Mesenchymal stem cell (in vitro differentiated cells and primary cell): Measurements from ENCODE around the gene RPRD2.

Experiments
- DNase-seq: peaks from one replicate; pipeline ENCODE4 v3.0.0-alpha.2; 2013
- H2AFZ ChIP-seq: one replicate; pipeline ENCODE4 v1.6.1; 2013; ENCODE audit warnings: low read depth, mild to moderate bottlenecking, control low read depth, inconsistent platforms, low read length, moderate library complexity
- H2AK5ac ChIP-seq: 2 replicates; pipeline ENCODE4 v1.6.1; 2013; ENCODE audit warnings: low read length, moderate library complexity, mild to moderate bottlenecking, inconsistent platforms; ENCODE audit not compliant: severe bottlenecking
- H2BK120ac ChIP-seq: one replicate; pipeline ENCODE4 v1.6.1; 2013; ENCODE audit warnings: low read depth, mild to moderate bottlenecking, inconsistent platforms, low read length, moderate library complexity
- H2BK12ac ChIP-seq, 2 experiments: one replicate each; pipeline ENCODE4 v1.6.1; 2013; ENCODE audit warnings: inconsistent platforms in 2 of 2, low read length in 2 of 2, mild to moderate bottlenecking in 2 of 2, moderate library complexity in 2 of 2, control low read depth in 1 of 2
- H2BK15ac ChIP-seq: one replicate; pipeline ENCODE4 v1.6.1; 2013; ENCODE audit warnings: mild to moderate bottlenecking, low read depth, inconsistent platforms; ENCODE audit not compliant: poor library complexity, severe bottlenecking
- H2BK5ac ChIP-seq: 2 replicates; pipeline ENCODE4 v1.6.1; 2013; ENCODE audit warnings: low read depth, mild to moderate bottlenecking, low read length, control low read depth, inconsistent platforms; ENCODE audit not compliant: poor library complexity, severe bottlenecking
- H3K14ac ChIP-seq, 2 experiments: one replicate each; pipeline ENCODE4 v1.6.1; 2013; ENCODE audit warnings: inconsistent platforms in 2 of 2, low read length in 2 of 2, control low read depth in 1 of 2, mild to moderate bottlenecking in 1 of 2, moderate library complexity in 1 of 2
- H3K18ac ChIP-seq, 2 experiments: one replicate each; pipeline ENCODE4 v1.6.1; 2013; ENCODE audit warnings: inconsistent platforms in 2 of 2, low read length in 2 of 2, control low read depth in 1 of 2, low read depth in 1 of 2, mild to moderate bottlenecking in 1 of 2
- H3K23ac ChIP-seq, 2 experiments: one replicate each; pipeline ENCODE4 v1.6.1; 2013; ENCODE audit warnings: inconsistent platforms in 2 of 2, low read length in 2 of 2, mild to moderate bottlenecking in 2 of 2, moderate library complexity in 2 of 2, control low read depth in 1 of 2
- H3K27ac ChIP-seq: 2 replicates; pipeline ENCODE4 v1.5.1; 2013; ENCODE audit warnings: mild to moderate bottlenecking, moderate library complexity, low read length, control low read depth, inconsistent platforms; ENCODE audit not compliant: poor library complexity, severe bottlenecking
- H3K27me3 ChIP-seq, 2 experiments: 2 replicates each; pipeline versions ENCODE4 v1.6.1 to v1.7.0; 2013; ENCODE audit warnings: low read length in 2 of 2, mild to moderate bottlenecking in 2 of 2, moderate library complexity in 2 of 2, control low read depth in 1 of 2, inconsistent platforms in 1 of 2; ENCODE audit not compliant: control insufficient read depth in 1 of 2, insufficient read depth in 1 of 2
- H3K36me3 ChIP-seq, 2 experiments: 2 replicates each; pipeline versions ENCODE4 v1.6.1 to v1.7.0; 2013; ENCODE audit warnings: low read length in 2 of 2, control low read depth in 1 of 2, inconsistent platforms in 1 of 2, low read depth in 1 of 2, mild to moderate bottlenecking in 1 of 2; ENCODE audit not compliant: insufficient read depth in 2 of 2, control insufficient read depth in 1 of 2
- H3K4ac ChIP-seq, 2 experiments: one replicate each; pipeline ENCODE4 v1.6.1; 2013; ENCODE audit warnings: inconsistent platforms in 2 of 2, low read length in 2 of 2, mild to moderate bottlenecking in 2 of 2, moderate library complexity in 2 of 2, control low read depth in 1 of 2, low read depth in 1 of 2
- H3K4me1 ChIP-seq: 2 replicates; pipeline ENCODE4 v1.6.1; 2013; ENCODE audit warnings: low read depth, low read length, control low read depth; ENCODE audit not compliant: control insufficient read depth, insufficient read depth
- H3K4me2 ChIP-seq: 2 replicates; pipeline ENCODE4 v1.6.1; 2013; ENCODE audit warnings: low read length, mild to moderate bottlenecking, inconsistent platforms; ENCODE audit not compliant: poor library complexity, severe bottlenecking
- H3K4me3 ChIP-seq, 2 experiments: 2 replicates each; pipeline versions ENCODE4 v1.5.1 to v1.7.0; 2013; ENCODE audit warnings: low read length in 2 of 2, mild to moderate bottlenecking in 2 of 2, control low read depth in 1 of 2, low read depth in 1 of 2; ENCODE audit not compliant: insufficient read depth in 1 of 2
- H3K79me1 ChIP-seq: replicated peaks from 2 replicates; pipeline ENCODE4 v1.6.1; 2013; ENCODE audit warnings: mild to moderate bottlenecking, control low read depth, low read length, inconsistent platforms; ENCODE audit not compliant: poor library complexity, severe bottlenecking
- H3K9ac ChIP-seq: 2 replicates; pipeline ENCODE4 v1.7.0; 2013; ENCODE audit warnings: mild to moderate bottlenecking, low read length, moderate library complexity
- H3K9me3 ChIP-seq: 2 replicates; pipeline ENCODE4 v1.7.0; 2013; ENCODE audit warnings: mild to moderate bottlenecking, low read length; ENCODE audit not compliant: control insufficient read depth
- H4K8ac ChIP-seq: one replicate; pipeline ENCODE4 v1.6.1; 2013; ENCODE audit warnings: inconsistent platforms, mild to moderate bottlenecking, low read length, moderate library complexity
- H4K91ac ChIP-seq: one replicate; pipeline ENCODE4 v1.6.1; 2013; ENCODE audit warnings: mild to moderate bottlenecking, low read length, inconsistent platforms
- WGBS: methylation state at CpG from one replicate; pipeline ENCODE4 v1.1.7; 2013; ENCODE audit warnings: mixed read lengths; 5-methylcytosine and 5-hydroxymethylcytosine counted together

RPRD2 gene

DNA sequence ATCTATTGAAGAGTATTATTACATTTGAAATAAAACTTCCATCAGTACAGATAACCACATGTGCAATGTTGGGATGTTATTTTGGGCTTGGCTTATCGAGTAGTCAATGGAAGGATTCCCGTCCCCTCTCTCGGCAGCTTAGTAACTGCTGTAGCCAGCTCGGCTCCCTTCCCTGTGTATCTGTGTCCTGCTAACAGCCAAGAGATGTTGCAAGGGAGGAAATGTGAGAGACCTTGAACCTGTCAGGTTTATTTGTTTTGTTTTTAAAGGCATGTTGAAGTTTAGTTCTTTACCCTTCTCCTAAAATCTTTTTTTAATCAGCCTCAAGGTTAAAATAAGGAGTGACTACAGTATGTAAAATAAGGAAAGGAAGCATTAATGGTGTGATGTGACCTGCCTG, 109.7 kb downstream of the RPRD2 start:
- 85% methylated on average over 4 of the region's 4 CpGs for WGBS
- no peak overlapping the region for H2AFZ ChIP-seq

DNA sequence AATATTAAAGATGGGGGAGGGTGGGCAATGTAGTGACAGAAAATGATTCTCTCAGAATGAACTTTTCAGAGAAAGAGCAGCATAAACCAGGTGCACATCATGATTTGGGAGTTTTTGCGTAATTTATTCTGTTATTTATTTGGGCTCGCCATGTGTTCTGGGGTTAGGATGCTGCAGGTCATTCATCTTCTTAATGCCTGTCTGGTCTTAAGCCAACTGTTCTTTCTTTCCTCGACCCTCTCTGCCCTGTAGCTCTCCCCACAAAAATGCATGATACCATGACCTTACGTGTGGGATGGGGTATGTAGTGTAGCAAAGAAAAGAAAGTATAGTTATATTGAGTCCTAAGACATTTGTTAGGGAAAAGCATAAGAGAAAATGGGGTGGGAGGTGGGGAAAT, 110.9 kb downstream of the RPRD2 start:
- H3K27me3 ChIP-seq = no peaks in the 10 kb centered on the region
- H4K8ac ChIP-seq = no peak overlapping the region
- whole genome bisulfite sequencing = 46% methylated on average over 4 of the region's 4 CpGs
- peaks cover 31 to 37% of the 10 kb centered on the region in 2 experiments for H3K36me3 ChIP-seq
- H2BK15ac ChIP-seq = no peak overlapping the region
- no peak overlapping the region for H2AFZ ChIP-seq
- H2BK120ac ChIP-seq = no peak overlapping the region
- no peak overlapping the region for H2BK5ac ChIP-seq
- peak; percentile 18 for DNase-seq
- H3K4me1 ChIP-seq = no peaks in the 10 kb centered on the region
- no peak overlapping the region for H2AK5ac ChIP-seq
- H3K4ac ChIP-seq = no peak overlapping the region
- no peak overlapping the region for H3K4me2 ChIP-seq
- no peak overlapping the region for H3K18ac ChIP-seq
- peaks cover 14% of the 10 kb centered on the region for H3K79me1 ChIP-seq
- no peaks in the 10 kb centered on the region for H3K9me3 ChIP-seq
- H3K4me3 ChIP-seq = no peak overlapping the region
- H3K9ac ChIP-seq = no peak overlapping the region
- H3K14ac ChIP-seq = no peak overlapping the region
- no peak overlapping the region for H3K27ac ChIP-seq
- no peak overlapping the region for H3K23ac ChIP-seq
- no peak overlapping the region for H4K91ac ChIP-seq
- H2BK12ac ChIP-seq = no peak overlapping the region

More for the DNA sequence above, 109.7 kb downstream of the RPRD2 start:
- Histone ChIP-seq H4K91ac (no peak overlapping the region), H3K23ac (no peak overlapping the region), H3K9ac (no peak overlapping the region), H3K9me3 (no peaks in the 10 kb centered on the region), H4K8ac (no peak overlapping the region), H3K79me1 (peaks cover 14% of the 10 kb centered on the region), H3K14ac (no peak overlapping the region), H3K4me1 (no peaks in the 10 kb centered on the region), H3K4me2 (no peak overlapping the region), H3K36me3 (peaks cover 31 to 41% of the 10 kb centered on the region in 2 experiments), H3K27ac (no peak overlapping the region), H2AK5ac (no peak overlapping the region), H2BK12ac (no peak overlapping the region), H3K4me3 (no peak overlapping the region), H3K4ac (no peak overlapping the region), H3K18ac (no peak overlapping the region), H2BK15ac (no peak overlapping the region), H2BK5ac (no peak overlapping the region), H3K27me3 (no peaks in the 10 kb centered on the region), H2BK120ac (no peak overlapping the region)
- no peak for DNase-seq

DNA sequence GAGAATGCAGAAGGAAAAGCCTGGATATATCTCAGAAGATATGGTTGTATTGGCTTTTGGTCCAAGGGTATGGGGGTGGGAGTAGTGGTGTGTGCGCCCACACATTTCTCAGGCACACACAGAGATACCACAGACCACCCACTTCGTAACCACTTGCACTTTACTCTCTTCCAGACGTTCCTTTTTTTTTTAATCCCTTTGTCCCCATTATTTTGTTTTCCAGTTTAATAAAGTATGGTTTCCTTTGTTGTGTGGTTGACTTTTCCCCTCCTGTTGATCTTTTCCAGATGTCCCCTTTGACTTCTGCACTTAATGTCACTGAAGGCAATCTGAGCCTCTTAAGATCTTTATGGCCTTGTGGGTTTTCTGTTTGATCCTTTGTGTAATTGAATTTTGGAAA, 112.8 kb downstream of the RPRD2 start:
- peaks cover 6% of the 10 kb centered on the region for H3K79me1 ChIP-seq
- 80% methylated on average over 1 of the region's 3 CpGs for WGBS

DNA sequence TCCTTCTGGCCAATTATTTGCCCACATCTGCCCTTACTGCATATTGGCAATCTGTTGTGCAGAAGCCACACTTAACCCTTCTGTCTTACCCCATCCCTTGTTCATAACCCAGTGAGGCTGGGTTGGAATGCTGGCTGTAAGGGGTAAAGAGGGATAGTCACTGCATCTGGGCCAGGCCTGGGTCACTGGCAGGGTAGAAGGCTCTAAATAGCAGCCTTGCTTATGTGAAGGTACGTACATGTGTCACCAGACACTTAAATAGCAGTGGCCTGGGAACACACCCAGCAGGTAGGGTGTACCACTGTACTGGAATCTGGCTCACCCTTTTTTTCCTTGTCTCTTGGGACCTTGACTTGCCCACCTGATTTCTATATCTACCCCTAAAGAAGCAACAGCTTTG, 113.4 kb downstream of the RPRD2 start:
- H4K91ac ChIP-seq = peak overlapping the region; percentile 97
- H3K9ac ChIP-seq = no peak overlapping the region
- peaks cover 10 to 12% of the 10 kb centered on the region in 2 experiments for H3K36me3 ChIP-seq
- H2BK120ac ChIP-seq = peak overlapping the region; percentile 82
- WGBS = 36% methylated on average over 1 of the region's 1 CpG
- H4K8ac ChIP-seq = peak overlapping the region; percentile 69
- no peaks in the 10 kb centered on the region for H3K27me3 ChIP-seq
- no peaks in the 10 kb centered on the region for H3K9me3 ChIP-seq
- no peak overlapping the region for H3K4me2 ChIP-seq
- H3K18ac ChIP-seq = peak overlapping the region; percentile 14 to 98
- H2AK5ac ChIP-seq = no peak overlapping the region
- no peak overlapping the region for H3K4me3 ChIP-seq
- H3K23ac ChIP-seq = no peak overlapping the region
- no peak overlapping the region for H2AFZ ChIP-seq
- H3K79me1 ChIP-seq = peaks cover 6% of the 10 kb centered on the region
- H3K14ac ChIP-seq = peak overlapping the region in 1 of 2 experiments; percentile 36
- H3K4me1 ChIP-seq = no peaks in the 10 kb centered on the region
- H2BK15ac ChIP-seq = peak overlapping the region; percentile 82
- peak overlapping the region in 1 of 2 experiments; percentile 95 for H3K4ac ChIP-seq
- H2BK5ac ChIP-seq = no peak overlapping the region
- DNase-seq = no peak
- H3K27ac ChIP-seq = no peak overlapping the region
- peak overlapping the region; percentile 42 to 69 for H2BK12ac ChIP-seq

More for the DNA sequence above, 112.8 kb downstream of the RPRD2 start:
- Histone ChIP-seq H3K27me3 (no peaks in the 10 kb centered on the region), H3K4ac (no peak overlapping the region), H2BK120ac (peak overlapping the region; percentile 37), H3K18ac (peak overlapping the region in 1 of 2 experiments; percentile 98), H3K9ac (no peak overlapping the region), H2BK15ac (no peak overlapping the region), H4K91ac (peak overlapping the region; percentile 11), H3K9me3 (no peaks in the 10 kb centered on the region), H2AK5ac (no peak overlapping the region), H3K4me3 (no peak overlapping the region), H2BK12ac (peak overlapping the region in 1 of 2 experiments; percentile 38), H3K4me2 (no peak overlapping the region), H3K23ac (no peak overlapping the region), H2BK5ac (no peak overlapping the region), H3K14ac (no peak overlapping the region), H3K4me1 (no peaks in the 10 kb centered on the region), H3K27ac (no peak overlapping the region), H2AFZ (no peak overlapping the region), H3K36me3 (peaks cover 16 to 18% of the 10 kb centered on the region in 2 experiments), H4K8ac (no peak overlapping the region)
- DNase-seq = peak; percentile 30
